ENCODE results near the gene SNAI1. TPM values are rescaled to one million over a fixed set of nuclear protein-coding genes. Genes with fewer than 3 reads are reported as not detected.
A peak's percentile ranks its signal among the peaks of the same experiment; 100 is the strongest.

SNAI1 gene
- total RNA-seq, result 0.69 TPM
- long read RNA-seq, result 0 reads

DNA sequence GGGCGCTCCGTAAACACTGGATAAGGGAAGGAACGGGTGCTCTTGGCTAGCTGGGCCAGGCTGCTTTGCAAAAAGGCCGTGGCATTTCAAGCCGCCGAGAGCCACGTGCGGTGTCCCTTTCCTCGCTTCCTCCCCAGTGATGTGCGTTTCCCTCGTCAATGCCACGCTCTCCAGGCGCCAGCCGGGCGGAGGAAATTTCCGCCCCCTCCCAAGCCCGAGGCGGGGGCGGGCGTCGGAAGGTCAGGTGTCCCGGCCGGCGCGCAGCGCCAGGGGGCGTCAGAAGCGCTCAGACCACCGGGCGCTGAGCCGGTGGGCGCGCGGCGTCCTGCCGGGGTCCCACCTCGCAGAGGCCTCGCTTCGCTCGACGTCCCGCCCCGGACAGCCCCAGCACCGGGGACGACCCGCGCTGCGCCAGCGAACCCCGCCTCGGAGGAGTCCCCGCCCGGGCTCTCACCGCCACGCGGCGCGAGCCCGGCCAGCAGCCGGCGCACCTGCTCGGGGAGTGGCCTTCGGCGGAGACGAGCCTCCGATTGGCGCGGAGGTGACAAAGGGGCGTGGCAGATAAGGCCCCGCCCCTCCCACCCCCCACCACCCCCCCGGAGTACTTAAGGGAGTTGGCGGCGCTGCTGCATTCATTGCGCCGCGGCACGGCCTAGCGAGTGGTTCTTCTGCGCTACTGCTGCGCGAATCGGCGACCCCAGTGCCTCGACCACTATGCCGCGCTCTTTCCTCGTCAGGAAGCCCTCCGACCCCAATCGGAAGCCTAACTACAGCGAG is at the start of gene SNAI1:
Gene SNAI1, plus strand, starts transcription at position 635 of the 777 bp plus-strand sequence. Its CDS starts 80 bp downstream, at position 715.
- TF ChIP-seq, protein P1, sequence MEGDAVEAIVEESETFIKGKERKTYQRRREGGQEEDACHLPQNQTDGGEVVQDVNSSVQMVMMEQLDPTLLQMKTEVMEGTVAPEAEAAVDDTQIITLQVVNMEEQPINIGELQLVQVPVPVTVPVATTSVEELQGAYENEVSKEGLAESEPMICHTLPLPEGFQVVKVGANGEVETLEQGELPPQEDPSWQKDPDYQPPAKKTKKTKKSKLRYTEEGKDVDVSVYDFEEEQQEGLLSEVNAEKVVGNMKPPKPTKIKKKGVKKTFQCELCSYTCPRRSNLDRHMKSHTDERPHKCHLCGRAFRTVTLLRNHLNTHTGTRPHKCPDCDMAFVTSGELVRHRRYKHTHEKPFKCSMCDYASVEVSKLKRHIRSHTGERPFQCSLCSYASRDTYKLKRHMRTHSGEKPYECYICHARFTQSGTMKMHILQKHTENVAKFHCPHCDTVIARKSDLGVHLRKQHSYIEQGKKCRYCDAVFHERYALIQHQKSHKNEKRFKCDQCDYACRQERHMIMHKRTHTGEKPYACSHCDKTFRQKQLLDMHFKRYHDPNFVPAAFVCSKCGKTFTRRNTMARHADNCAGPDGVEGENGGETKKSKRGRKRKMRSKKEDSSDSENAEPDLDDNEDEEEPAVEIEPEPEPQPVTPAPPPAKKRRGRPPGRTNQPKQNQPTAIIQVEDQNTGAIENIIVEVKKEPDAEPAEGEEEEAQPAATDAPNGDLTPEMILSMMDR (IDR thresholded peaks at IDR 0.05; ENCODE audit: borderline replicate concordance), result peak; percentile 74
- no peaks in the 10 kb centered on the region for H3K36me3 ChIP-seq
- intact Hi-C loops (cut with micrococcal nuclease), result loop anchor here (10.0 kb wide), 1 partner anchor 192 kb away; no protein-coding TSS in a partner anchor
- peak; percentile 72 for DNase-seq
- H3K9me3 ChIP-seq (replicated peaks), result no peaks in the 10 kb centered on the region
- no peaks in the 10 kb centered on the region for H3K27me3 ChIP-seq (ENCODE audit: low read depth)
- H3K4me1 ChIP-seq, result peaks cover 67% of the 10 kb centered on the region
- H3K4me3 ChIP-seq, result peak within 1 kb of the TSS; percentile 70
- H3K27ac ChIP-seq (replicated peaks), result peak within 1 kb of the TSS; percentile 76

DNA sequence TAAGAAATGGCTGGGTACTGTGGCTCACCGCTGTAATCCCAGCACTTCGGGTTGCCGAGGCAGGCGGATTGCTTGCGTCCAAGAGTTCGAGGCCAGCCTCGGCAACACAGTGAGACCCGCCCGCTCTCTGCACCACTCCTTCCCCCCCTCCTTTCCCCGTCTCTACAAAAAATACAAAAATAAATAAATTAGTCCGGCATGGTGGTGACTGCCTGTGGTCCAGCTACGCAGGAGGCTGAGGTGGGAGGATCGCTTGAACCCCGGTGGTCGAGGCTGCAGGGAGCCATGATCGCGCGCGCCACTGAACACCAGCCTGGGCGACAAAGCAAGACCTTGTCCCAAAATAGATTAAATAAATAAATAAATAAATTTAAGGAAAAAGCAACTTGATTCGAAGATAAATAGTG is 47.0 kb upstream of the SNAI1 start:
- Histone ChIP-seq H3K4me3 (peak overlapping the region; percentile 77), H3K27ac (replicated peaks) (peak overlapping the region; percentile 89), H3K4me1 (peaks cover 54% of the 10 kb centered on the region), H3K36me3 (no peaks in the 10 kb centered on the region), H3K27me3 (ENCODE audit: low read depth) (no peaks in the 10 kb centered on the region), H3K9me3 (replicated peaks) (no peaks in the 10 kb centered on the region)
- intact Hi-C loops (cut with micrococcal nuclease), result no loop called here
- TF ChIP-seq, protein P1 (IDR thresholded peaks at IDR 0.05; ENCODE audit: borderline replicate concordance), result no peak
- no peak for DNase-seq

DNA sequence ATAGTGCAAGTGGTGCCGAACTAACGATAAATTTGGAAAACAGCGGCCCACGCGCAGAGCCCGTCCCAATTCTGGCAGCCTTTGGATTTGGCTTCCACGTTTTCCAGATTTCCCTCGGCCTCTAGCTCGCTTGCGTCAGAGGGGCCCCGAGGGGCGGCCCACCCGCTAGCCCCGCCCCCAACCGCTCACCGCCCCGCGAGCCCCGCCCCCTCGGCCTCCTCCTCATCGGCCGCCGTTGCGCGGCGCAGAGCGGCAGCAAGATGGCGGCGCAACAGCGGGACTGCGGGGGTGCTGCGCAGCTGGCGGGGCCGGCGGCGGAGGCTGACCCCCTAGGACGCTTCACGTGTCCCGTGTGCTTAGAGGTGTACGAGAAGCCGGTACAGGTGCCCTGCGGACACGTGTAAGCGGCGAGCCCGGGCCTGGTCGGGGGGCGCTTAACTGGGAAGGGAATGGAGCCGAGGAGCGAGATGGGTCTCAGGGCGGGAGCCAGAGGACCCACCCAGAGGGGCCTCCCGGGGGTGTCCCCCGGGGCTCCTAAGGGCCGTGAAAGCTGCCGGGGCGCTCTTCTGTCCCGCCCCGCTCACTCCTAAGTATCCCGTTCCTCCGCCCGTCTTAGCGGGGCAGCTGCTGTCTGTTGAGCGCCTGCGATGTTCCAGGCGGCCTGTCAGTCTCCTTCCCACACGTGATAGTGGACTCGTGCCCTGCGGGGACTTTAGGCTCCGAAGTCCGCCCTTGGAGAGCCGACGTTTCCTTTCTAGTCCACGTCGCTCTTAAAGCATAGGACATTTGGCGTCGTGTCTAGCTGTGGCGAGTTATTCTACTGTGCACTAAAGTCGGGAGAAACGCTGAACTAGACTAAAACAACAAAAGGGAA is 46.4 kb upstream of the SNAI1 start, which contains the start of gene RNF114:
Gene RNF114, plus strand, starts transcription at position 245 of the 874 bp plus-strand sequence. Its CDS starts 16 bp downstream, at position 261.
- Histone ChIP-seq H3K4me3 (peak within 1 kb of the TSS; percentile 77), H3K27ac (replicated peaks) (peak within 1 kb of the TSS; percentile 89), H3K9me3 (replicated peaks) (no peaks in the 10 kb centered on the region), H3K4me1 (peaks cover 60% of the 10 kb centered on the region), H3K27me3 (ENCODE audit: low read depth) (no peaks in the 10 kb centered on the region), H3K36me3 (peaks cover 6% of the 10 kb centered on the region)
- DNase-seq, result peak; percentile 94
- TF ChIP-seq, protein P1 (IDR thresholded peaks at IDR 0.05; ENCODE audit: borderline replicate concordance), result no peak
- intact Hi-C loops (cut with micrococcal nuclease), result no loop called here

DNA sequence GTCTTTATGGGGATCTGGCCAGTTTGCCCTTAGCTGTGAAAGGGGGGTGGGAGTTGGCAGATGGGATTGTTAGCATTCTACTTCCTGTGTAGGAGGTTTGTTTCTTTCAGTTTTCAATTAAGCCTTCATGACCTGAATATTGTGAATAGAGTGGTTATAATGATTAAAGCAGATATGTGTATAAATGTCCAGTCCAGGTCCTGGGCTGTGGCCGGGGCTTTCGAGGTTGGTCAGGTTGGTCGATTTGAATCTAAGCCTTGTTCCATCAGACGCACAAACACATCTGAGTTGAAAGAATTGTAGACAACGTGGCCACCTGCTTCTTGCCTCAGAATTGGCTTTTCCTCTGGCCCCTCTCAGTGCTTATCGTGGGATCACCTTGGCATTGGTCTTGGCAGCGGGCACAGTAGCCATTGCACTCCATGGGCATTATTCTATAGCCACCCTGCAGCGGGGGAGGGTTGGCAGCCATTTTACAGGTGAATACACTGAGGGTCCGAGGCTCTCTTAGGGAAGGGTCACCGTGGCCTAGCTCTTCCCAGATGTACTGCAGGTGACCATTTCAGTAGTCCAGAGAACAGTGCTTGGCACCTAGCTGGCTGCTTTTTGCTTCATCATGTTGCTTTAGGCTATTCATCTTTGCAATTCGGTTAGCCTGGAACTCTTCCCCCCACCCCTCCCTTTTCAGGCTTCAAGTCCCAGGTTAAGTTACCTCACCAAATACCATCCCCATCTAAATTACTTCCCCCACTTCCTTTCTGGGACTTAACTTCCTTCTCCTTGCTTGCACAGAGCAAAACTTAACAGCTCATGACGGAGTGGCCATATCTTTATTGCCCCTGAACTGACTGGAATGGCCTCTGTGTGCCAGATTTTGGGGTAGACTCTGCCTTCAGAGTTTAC is 45.5 kb upstream of the SNAI1 start:
- no peak for DNase-seq
- TF ChIP-seq, protein P1 (IDR thresholded peaks at IDR 0.05; ENCODE audit: borderline replicate concordance), result no peak
- Histone ChIP-seq H3K9me3 (replicated peaks) (no peaks in the 10 kb centered on the region), H3K27ac (replicated peaks) (peak overlapping the region; percentile 89), H3K27me3 (ENCODE audit: low read depth) (no peaks in the 10 kb centered on the region), H3K4me1 (peaks cover 62% of the 10 kb centered on the region), H3K4me3 (peak overlapping the region; percentile 77), H3K36me3 (peaks cover 12% of the 10 kb centered on the region)
- intact Hi-C loops (cut with micrococcal nuclease), result no loop called here
